GM12878 (cell line): ENCODE measurements around the gene LRP8. TPM values are rescaled to one million over a fixed set of nuclear protein-coding genes. Genes with fewer than 3 reads are reported as not detected.

Source experiments
- ATAC-seq: fragments of 200-7000 bp; cut with Tn5 transposase; 3 replicates; pipeline ENCODE4 v1.9.1; 2020; ENCODE audit warnings: mild to moderate bottlenecking, moderate library complexity
- BruUV-seq: library from RNA; stranded (reverse); fragments of 400-500 nt; replicated peaks from 2 replicates; lab custom pipeline; 2021; lab: Mats Ljungman, UMichigan
- CTCF ChIA-PET: fragments of 300-600 bp; sonication (Branson Sonifier 250); formaldehyde crosslinking; extraction: SDS; loops from one replicate; lab custom pipeline; 2021; ENCODE audit warnings: inconsistent platforms; lab: Yijun Ruan, JAX
- POLR2A ChIA-PET: fragments of 350-600 bp; formaldehyde crosslinking; extraction: SDS; loops from one replicate; lab custom pipeline; 2021; ENCODE audit warnings: inconsistent platforms; lab: Charles Lee
- RAD21 ChIA-PET: fragments of 300-600 bp; sonication (Branson Sonifier 250); formaldehyde crosslinking; loops from one replicate; lab custom pipeline; 2023; ENCODE audit warnings: antibody characterized with exemption; ENCODE audit not compliant: unreplicated experiment; lab: Charles Lee
- SMC1A ChIA-PET: fragments of 300-600 bp; sonication (Branson Sonifier 250); formaldehyde crosslinking; loops from one replicate; lab custom pipeline; 2023; ENCODE audit not compliant: unreplicated experiment, uncharacterized antibody; lab: Charles Lee
- DNase-seq: peaks from one replicate; pipeline ENCODE4 v3.0.0-alpha.2; 2011; ENCODE audit warnings: low read depth, low spot score
- FAIRE-seq: peaks from 3 replicates; lab custom pipeline; 2011; peaks lifted over from hg19 to GRCh38; lab: Jason Lieb, UNC
- H2AFZ ChIP-seq: 2 replicates; pipeline ENCODE4 v1.6.0; 2011; ENCODE audit warnings: low read depth, low read length, control low read depth; ENCODE audit not compliant: control insufficient read depth
- H3K27ac ChIP-seq: 2 replicates; pipeline ENCODE4 v1.5.1; 2011; ENCODE audit warnings: control low read depth; ENCODE audit not compliant: control insufficient read depth, insufficient read depth
- H3K27me3 ChIP-seq, 2 experiments: replicated peaks in 1 of 2; 2 replicates each; pipeline versions ENCODE4 v1.6.0 to v1.6.1; 2011; ENCODE audit warnings: low read length in 1 of 2; ENCODE audit not compliant: control insufficient read depth in 2 of 2, insufficient read depth in 2 of 2
- H3K36me3 ChIP-seq, 2 experiments: 2 replicates each; pipeline ENCODE4 v1.5.1; 2011; ENCODE audit warnings: low read length in 1 of 2; ENCODE audit not compliant: control insufficient read depth in 2 of 2, insufficient read depth in 2 of 2
- H3K4me1 ChIP-seq: 2 replicates; pipeline ENCODE4 v1.6.1; 2011; ENCODE audit warnings: mild to moderate bottlenecking, low read length, moderate library complexity, mixed read lengths; ENCODE audit not compliant: control insufficient read depth, insufficient read depth
- H3K4me2 ChIP-seq: 2 replicates; pipeline ENCODE4 v1.6.0; 2011; ENCODE audit warnings: control low read depth; ENCODE audit not compliant: control insufficient read depth, insufficient read depth
- H3K4me3 ChIP-seq: fragments of 200-600 bp; sonication (generic); 2 replicates; pipeline ENCODE4 v1.5.1; 2016
- H3K79me2 ChIP-seq: 2 replicates; pipeline ENCODE4 v1.6.0; 2011; ENCODE audit warnings: low read length; ENCODE audit not compliant: control insufficient read depth, insufficient read depth
- H3K9ac ChIP-seq: 2 replicates; pipeline ENCODE4 v1.8.0; 2011; ENCODE audit warnings: low read length, control low read depth, mixed read lengths; ENCODE audit not compliant: control insufficient read depth, insufficient read depth
- H3K9me3 ChIP-seq: replicated peaks from 3 replicates; pipeline ENCODE4 v1.5.1; 2011; ENCODE audit warnings: mild to moderate bottlenecking, low read length; ENCODE audit not compliant: control insufficient read depth, insufficient read depth
- H4K20me1 ChIP-seq: 2 replicates; pipeline ENCODE4 v1.6.0; 2011; ENCODE audit not compliant: control insufficient read depth, insufficient read depth
- CBFB ChIP-seq: IDR thresholded peaks from 2 replicates; pipeline ENCODE4 v1.6.1; 2016; ENCODE audit warnings: antibody characterized with exemption, low read depth
- CBX3 ChIP-seq: fragments of 200-600 bp; sonication (generic); IDR thresholded peaks from 2 replicates; pipeline ENCODE4 v1.6.1; 2016; ENCODE audit warnings: low read depth, borderline replicate concordance
- KAT2A ChIP-seq: conservative IDR thresholded peaks from 2 replicates; pipeline ENCODE4 v1.6.1; 2011; ENCODE audit warnings: low read depth, low read length; ENCODE audit not compliant: control insufficient read depth
- KLF5 ChIP-seq: fragments of 450-650 bp; IDR thresholded peaks from 2 replicates; pipeline ENCODE4 v1.6.1; 2014; ENCODE audit warnings: mild to moderate bottlenecking; ENCODE audit not compliant: partially characterized antibody
- POLR2A ChIP-seq: IDR thresholded peaks from 2 replicates; pipeline ENCODE4 v1.6.1; 2011; ENCODE audit warnings: low read depth, mild to moderate bottlenecking, low read length
- RB1 ChIP-seq: fragments of 450-650 bp; formaldehyde crosslinking; IDR thresholded peaks from 2 replicates; pipeline ENCODE4 v1.6.1; 2017; ENCODE audit warnings: mild to moderate bottlenecking, borderline replicate concordance
- SMAD1 ChIP-seq: fragments of 450-650 bp; IDR thresholded peaks from 2 replicates; pipeline ENCODE4 v1.6.1; 2018; ENCODE audit warnings: mild to moderate bottlenecking, low read depth; ENCODE audit not compliant: partially characterized antibody
- ZSCAN29 ChIP-seq: fragments of 450-650 bp; IDR thresholded peaks from 2 replicates; pipeline ENCODE4 v1.6.1; 2017; ENCODE audit warnings: mild to moderate bottlenecking, moderate library complexity
- WGBS: methylation state at CpG from one replicate; pipeline ENCODE4 v1.1.6; 2016; ENCODE audit warnings: low lambda C conversion rate; ENCODE audit not compliant: insufficient replicate concordance, insufficient coverage; ENCODE audit errors: missing lambda C conversion rate; 5-methylcytosine and 5-hydroxymethylcytosine counted together
- in situ Hi-C: fragments of 300-500 bp; cut with MboI; formaldehyde crosslinking; loops from 9 replicates; pipeline ENCODE4 v1.14.3; 2018; ENCODE audit warnings: mixed read lengths
- intact Hi-C: fragments of 100-400 bp; cut with micrococcal nuclease; formaldehyde crosslinking; loops from one replicate; pipeline ENCODE4 v1.14.2; 2022; ENCODE audit not compliant: unreplicated experiment
- polyA plus RNA-seq, 11 experiments: library from polyadenylated mRNA; depleted of rRNA in 4 of 11; unstranded in 6 of 11; stranded (reverse) in 5 of 11; fragments of >200 nt; fragmentation: Nextera tagmentation in 4 of 11; fragmentation: Illumina TruSeq in 1 of 11; extraction: Ambion mirVana in 4 of 11; extraction: Trizol in 1 of 11; gene quantifications; 1 replicate in 1 of 11; 2 replicates in 10 of 11; pipeline versions ENCODE4 v1.2.1 to v1.2.3, GENCODE V29; 2011 to 2016; ENCODE audit warnings: inconsistent platforms in 2 of 11, missing spikeins in 2 of 11, low read depth in 1 of 11
- total RNA-seq, 4 experiments: library from RNA; depleted of rRNA in 3 of 4; stranded (reverse); fragments of >200 nt in 3 of 4; fragmentation: Illumina TruSeq in 1 of 4; extraction: Trizol in 1 of 4; gene quantifications; 2 replicates each; pipeline versions ENCODE4 v1.2.1 to v1.2.3, GENCODE V29; 2013 to 2021
- TF ChIP-seq, protein P1 (sequence below): fragments of 450-650 bp; IDR thresholded peaks from 2 replicates; pipeline ENCODE4 v1.6.1; 2017; ENCODE audit warnings: mild to moderate bottlenecking, moderate library complexity
- TF ChIP-seq, protein P2 (sequence below): fragments of 450-650 bp; formaldehyde crosslinking; IDR thresholded peaks from 2 replicates; pipeline ENCODE4 v1.4.0; 2022; ENCODE audit warnings: mild to moderate bottlenecking, moderate library complexity

The LRP8 gene
- total and polyA plus RNA-seq, 10 of the 15 experiments (the other 5 are each of a cell fraction or from before 2014, with no cell fraction given), result 2.8 to 40.5 (median 22.3) TPM

DNA sequence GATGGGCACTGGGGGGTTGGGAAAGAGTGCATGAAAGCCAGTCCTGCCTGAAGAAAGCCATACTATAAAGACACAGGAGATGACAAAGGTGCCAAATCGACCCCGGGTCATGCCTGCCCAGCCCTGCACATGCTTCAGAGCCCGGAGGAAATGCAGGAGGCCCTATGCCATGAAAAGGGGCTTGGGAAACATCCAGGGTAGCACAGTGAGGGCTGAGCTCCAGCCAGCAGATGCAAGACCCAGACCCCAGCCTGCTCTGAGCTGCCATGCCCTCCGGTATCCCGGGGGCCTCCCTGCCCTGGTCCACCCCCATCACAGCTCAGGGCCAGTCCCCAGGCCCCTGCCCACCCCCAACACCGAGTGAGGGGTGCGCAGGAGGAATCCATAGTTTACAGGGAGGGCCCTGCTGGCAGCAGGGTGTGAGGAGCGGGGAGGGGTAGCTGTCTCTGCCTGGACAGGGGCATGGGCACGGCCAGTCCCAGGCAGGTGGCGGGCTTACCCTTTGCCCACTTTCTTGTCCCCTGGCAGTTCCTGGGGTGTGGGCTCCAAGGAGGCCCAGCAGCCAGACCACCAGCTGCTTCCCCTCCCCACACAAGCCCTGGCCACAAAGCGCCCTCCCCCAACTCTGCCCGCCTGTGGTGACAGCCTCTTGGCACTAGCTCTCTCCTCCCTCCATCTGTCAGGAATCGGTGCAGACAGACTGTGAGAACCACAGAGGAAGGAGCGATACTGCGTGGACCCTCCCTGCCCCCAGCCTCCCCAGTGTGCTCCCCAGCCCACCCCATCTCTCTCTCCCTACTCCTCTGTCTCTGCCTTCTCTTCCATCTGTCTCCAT, 16.8 kb downstream of the LRP8 start:
- ATAC-seq (no peak), FAIRE-seq (no peak), DNase-seq (no peak)
- H3K27me3 ChIP-seq, result no peaks in the 10 kb centered on the region
- TF ChIP-seq RB1, result no peak
- no peak for TF ChIP-seq KAT2A
- TF ChIP-seq POLR2A, result 0 out of 2 replicates have a peak, but pooled peaks have one; percentile 12
- no peak for TF ChIP-seq ZSCAN29
- ChIA-PET RAD21 (no interaction called here), POLR2A (interaction anchor here (1.2 kb wide), 1 partner anchor 18 kb away, joined by 3 read pairs; no protein-coding TSS in a partner anchor), SMC1A (no interaction called here), CTCF (no interaction called here)
- no peak overlapping the region for H3K9ac ChIP-seq
- no peak overlapping the region for H3K4me3 ChIP-seq
- 81% methylated on average over 13 of the region's 15 CpGs for WGBS
- H3K4me2 ChIP-seq, result no peak overlapping the region
- intact Hi-C loops, result no loop called here
- H3K9me3 ChIP-seq, result no peaks in the 10 kb centered on the region
- in situ Hi-C loops, result no loop called here
- no peak overlapping the region for H2AFZ ChIP-seq
- H3K79me2 ChIP-seq, result peaks cover 7% of the 10 kb centered on the region
- no TSS peak for BruUV-seq
- H4K20me1 ChIP-seq, result no peaks in the 10 kb centered on the region
- H3K27ac ChIP-seq, result no peak overlapping the region
- H3K36me3 ChIP-seq, result peaks cover 0 to 35% of the 10 kb centered on the region in 2 experiments; a peak in 3 of 4 replicates
- peaks cover 5% of the 10 kb centered on the region for H3K4me1 ChIP-seq

DNA sequence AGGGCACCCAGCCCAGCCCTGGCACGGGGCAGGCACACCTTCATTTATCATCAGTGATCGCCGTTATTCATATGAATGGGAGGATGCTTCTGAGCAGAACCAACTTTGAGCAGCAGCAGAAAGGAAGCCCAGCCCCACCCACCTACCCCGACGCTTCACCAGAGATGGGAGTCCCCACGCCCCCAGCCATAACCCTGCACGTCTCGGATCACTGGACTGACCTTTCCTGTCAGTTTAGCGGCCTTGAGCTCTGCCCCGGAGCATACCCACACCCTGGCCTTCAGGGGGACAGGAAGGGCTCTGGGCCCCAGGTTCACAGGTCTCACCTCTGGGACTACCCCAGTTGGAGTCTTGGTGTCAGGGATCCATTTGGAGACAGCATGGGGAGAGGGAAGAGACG, 18.1 kb downstream of the LRP8 start:
- Histone ChIP-seq H2AFZ (no peak overlapping the region), H3K36me3 (peaks cover 0 to 32% of the 10 kb centered on the region in 2 experiments; a peak in 2 of 4 replicates), H3K27me3 (no peaks in the 10 kb centered on the region), H4K20me1 (no peaks in the 10 kb centered on the region), H3K79me2 (peaks cover 3% of the 10 kb centered on the region), H3K9me3 (no peaks in the 10 kb centered on the region), H3K4me2 (no peak overlapping the region), H3K4me3 (no peak overlapping the region), H3K4me1 (no peaks in the 10 kb centered on the region), H3K9ac (no peak overlapping the region), H3K27ac (no peak overlapping the region)
- CTCF ChIA-PET, result no interaction called here
- RAD21 ChIA-PET, result no interaction called here
- DNase-seq, result no peak
- SMC1A ChIA-PET, result interaction anchor here (2.0 kb wide), 1 partner anchor 18 kb away, joined by 5 read pairs; no protein-coding TSS in a partner anchor
- POLR2A ChIA-PET, result no interaction called here
- FAIRE-seq, result no peak
- WGBS, result 66% methylated on average over 9 of the region's 11 CpGs
- in situ Hi-C loops (no loop called here), intact Hi-C loops (no loop called here)
- ATAC-seq, result no peak
- BruUV-seq, result no TSS peak
- TF ChIP-seq, protein P1, sequence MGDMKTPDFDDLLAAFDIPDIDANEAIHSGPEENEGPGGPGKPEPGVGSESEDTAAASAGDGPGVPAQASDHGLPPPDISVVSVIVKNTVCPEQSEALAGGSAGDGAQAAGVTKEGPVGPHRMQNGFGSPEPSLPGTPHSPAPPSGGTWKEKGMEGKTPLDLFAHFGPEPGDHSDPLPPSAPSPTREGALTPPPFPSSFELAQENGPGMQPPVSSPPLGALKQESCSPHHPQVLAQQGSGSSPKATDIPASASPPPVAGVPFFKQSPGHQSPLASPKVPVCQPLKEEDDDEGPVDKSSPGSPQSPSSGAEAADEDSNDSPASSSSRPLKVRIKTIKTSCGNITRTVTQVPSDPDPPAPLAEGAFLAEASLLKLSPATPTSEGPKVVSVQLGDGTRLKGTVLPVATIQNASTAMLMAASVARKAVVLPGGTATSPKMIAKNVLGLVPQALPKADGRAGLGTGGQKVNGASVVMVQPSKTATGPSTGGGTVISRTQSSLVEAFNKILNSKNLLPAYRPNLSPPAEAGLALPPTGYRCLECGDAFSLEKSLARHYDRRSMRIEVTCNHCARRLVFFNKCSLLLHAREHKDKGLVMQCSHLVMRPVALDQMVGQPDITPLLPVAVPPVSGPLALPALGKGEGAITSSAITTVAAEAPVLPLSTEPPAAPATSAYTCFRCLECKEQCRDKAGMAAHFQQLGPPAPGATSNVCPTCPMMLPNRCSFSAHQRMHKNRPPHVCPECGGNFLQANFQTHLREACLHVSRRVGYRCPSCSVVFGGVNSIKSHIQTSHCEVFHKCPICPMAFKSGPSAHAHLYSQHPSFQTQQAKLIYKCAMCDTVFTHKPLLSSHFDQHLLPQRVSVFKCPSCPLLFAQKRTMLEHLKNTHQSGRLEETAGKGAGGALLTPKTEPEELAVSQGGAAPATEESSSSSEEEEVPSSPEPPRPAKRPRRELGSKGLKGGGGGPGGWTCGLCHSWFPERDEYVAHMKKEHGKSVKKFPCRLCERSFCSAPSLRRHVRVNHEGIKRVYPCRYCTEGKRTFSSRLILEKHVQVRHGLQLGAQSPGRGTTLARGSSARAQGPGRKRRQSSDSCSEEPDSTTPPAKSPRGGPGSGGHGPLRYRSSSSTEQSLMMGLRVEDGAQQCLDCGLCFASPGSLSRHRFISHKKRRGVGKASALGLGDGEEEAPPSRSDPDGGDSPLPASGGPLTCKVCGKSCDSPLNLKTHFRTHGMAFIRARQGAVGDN, result no peak
- TF ChIP-seq CBFB, result no peak
- no peak for TF ChIP-seq CBX3
- TF ChIP-seq KLF5, result no peak
- no peak for TF ChIP-seq SMAD1
- TF ChIP-seq, protein P2, sequence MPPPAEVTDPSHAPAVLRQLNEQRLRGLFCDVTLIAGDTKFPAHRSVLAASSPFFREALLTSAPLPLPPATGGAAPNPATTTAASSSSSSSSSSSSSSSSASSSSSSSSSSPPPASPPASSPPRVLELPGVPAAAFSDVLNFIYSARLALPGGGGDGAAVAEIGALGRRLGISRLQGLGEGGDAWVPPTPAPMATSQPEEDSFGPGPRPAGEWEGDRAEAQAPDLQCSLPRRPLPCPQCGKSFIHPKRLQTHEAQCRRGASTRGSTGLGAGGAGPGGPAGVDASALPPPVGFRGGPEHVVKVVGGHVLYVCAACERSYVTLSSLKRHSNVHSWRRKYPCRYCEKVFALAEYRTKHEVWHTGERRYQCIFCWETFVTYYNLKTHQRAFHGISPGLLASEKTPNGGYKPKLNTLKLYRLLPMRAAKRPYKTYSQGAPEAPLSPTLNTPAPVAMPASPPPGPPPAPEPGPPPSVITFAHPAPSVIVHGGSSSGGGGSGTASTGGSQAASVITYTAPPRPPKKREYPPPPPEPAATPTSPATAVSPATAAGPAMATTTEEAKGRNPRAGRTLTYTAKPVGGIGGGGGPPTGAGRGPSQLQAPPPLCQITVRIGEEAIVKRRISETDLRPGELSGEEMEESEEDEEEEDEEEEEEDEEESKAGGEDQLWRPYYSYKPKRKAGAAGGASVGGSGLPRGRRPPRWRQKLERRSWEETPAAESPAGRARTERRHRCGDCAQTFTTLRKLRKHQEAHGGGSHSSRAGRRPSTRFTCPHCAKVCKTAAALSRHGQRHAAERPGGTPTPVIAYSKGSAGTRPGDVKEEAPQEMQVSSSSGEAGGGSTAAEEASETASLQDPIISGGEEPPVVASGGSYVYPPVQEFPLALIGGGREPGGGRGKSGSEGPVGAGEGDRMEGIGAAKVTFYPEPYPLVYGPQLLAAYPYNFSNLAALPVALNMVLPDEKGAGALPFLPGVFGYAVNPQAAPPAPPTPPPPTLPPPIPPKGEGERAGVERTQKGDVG, result no peak
